Neural cell (in vitro differentiated cells): ENCODE measurements around the gene MANBA. TPM values are rescaled to one million over a fixed set of nuclear protein-coding genes. Genes with fewer than 3 reads are reported as not detected.

ENCODE experiments used
- H2AFZ ChIP-seq: fragments of 200-600, 300-800 bp; sonication (generic), shearing (Covaris generic); 2 replicates; pipeline ENCODE4 v1.6.0; 2014; ENCODE audit warnings: low read depth, mild to moderate bottlenecking, antibody characterized with exemption, low read length, moderate library complexity
- H3F3A ChIP-seq: fragments of 200-600 bp; shearing (Covaris generic); 2 replicates; pipeline ENCODE4 v1.6.1; 2016; ENCODE audit warnings: mild to moderate bottlenecking, moderate library complexity, mixed read lengths, antibody characterized with exemption, low read length; ENCODE audit not compliant: insufficient read depth, poor library complexity, severe bottlenecking
- H3K27ac ChIP-seq: fragments of 200-600, 300-800 bp; sonication (generic), shearing (Covaris generic); 2 replicates; pipeline ENCODE4 v1.5.1; 2014; ENCODE audit warnings: mild to moderate bottlenecking, low read length, moderate library complexity
- H3K27me3 ChIP-seq: fragments of 300-800, 200-600 bp; sonication (generic), shearing (Covaris generic); 2 replicates; pipeline ENCODE4 v1.6.0; 2014; ENCODE audit warnings: mild to moderate bottlenecking, low read depth, low read length, moderate library complexity; ENCODE audit not compliant: insufficient read depth
- H3K36me3 ChIP-seq: fragments of 300-800, 200-600 bp; sonication (generic), shearing (Covaris generic); 2 replicates; pipeline ENCODE4 v1.5.1; 2014; ENCODE audit warnings: mild to moderate bottlenecking, antibody characterized with exemption, low read length, moderate library complexity; ENCODE audit not compliant: insufficient read depth
- H3K4me2 ChIP-seq: fragments of 300-800, 200-600 bp; sonication (generic), shearing (Covaris generic); 2 replicates; pipeline ENCODE4 v1.6.0; 2014; ENCODE audit warnings: mild to moderate bottlenecking, low read length
- H3K4me3 ChIP-seq: fragments of 300-800, 200-600 bp; sonication (generic), shearing (Covaris generic); 2 replicates; pipeline ENCODE4 v1.5.1; 2014; ENCODE audit warnings: mild to moderate bottlenecking, low read length, moderate library complexity
- H3K79me2 ChIP-seq: fragments of 200-600 bp; shearing (Covaris generic); replicated peaks from 2 replicates; pipeline ENCODE4 v1.6.0; 2014; ENCODE audit warnings: mild to moderate bottlenecking, low read length, moderate library complexity; ENCODE audit not compliant: insufficient read depth
- H3K9ac ChIP-seq: fragments of 300-800, 200-600 bp; sonication (generic), shearing (Covaris generic); 2 replicates; pipeline ENCODE4 v1.6.1; 2016; ENCODE audit warnings: mild to moderate bottlenecking, low read length, mixed read lengths
- H3K9me2 ChIP-seq: fragments of 200-600 bp; shearing (Covaris generic); 2 replicates; pipeline ENCODE4 v1.6.1; 2016; ENCODE audit warnings: mild to moderate bottlenecking, low read length, mixed read lengths; ENCODE audit not compliant: insufficient read depth
- H3K9me3 ChIP-seq: fragments of 200-600, 300-800 bp; sonication (generic), shearing (Covaris generic); 2 replicates; pipeline ENCODE4 v1.6.1; 2016; ENCODE audit warnings: mild to moderate bottlenecking, mixed run types, low read length, moderate library complexity, mixed read lengths
- H4K20me1 ChIP-seq: fragments of 200-600 bp; shearing (Covaris generic); 2 replicates; pipeline ENCODE4 v1.6.1; 2016; ENCODE audit warnings: mild to moderate bottlenecking, mixed run types; ENCODE audit not compliant: insufficient read depth
- CTCF ChIP-seq: fragments of 450-650 bp; IDR thresholded peaks from 2 replicates; pipeline ENCODE4 v1.5.1; 2014; ENCODE audit warnings: antibody characterized with exemption, mild to moderate bottlenecking, moderate library complexity; ENCODE audit not compliant: poor library complexity, severe bottlenecking
- EP300 ChIP-seq: fragments of 450-650 bp; conservative IDR thresholded peaks from 2 replicates; pipeline ENCODE4 v1.6.1; 2014; ENCODE audit warnings: antibody characterized with exemption, mild to moderate bottlenecking, moderate library complexity; ENCODE audit not compliant: poor library complexity, severe bottlenecking
- EZH2 ChIP-seq: fragments of 200-600, 300-800 bp; shearing (Covaris generic), sonication (generic); IDR thresholded peaks from 2 replicates; pipeline ENCODE4 v1.6.1; 2014; ENCODE audit warnings: antibody characterized with exemption, low read length, borderline replicate concordance, mild to moderate bottlenecking; ENCODE audit not compliant: insufficient read depth, poor library complexity, severe bottlenecking
- MXI1 ChIP-seq: fragments of 450-650 bp; conservative IDR thresholded peaks from 2 replicates; pipeline ENCODE4 v1.6.1; 2014; ENCODE audit warnings: antibody characterized with exemption, mild to moderate bottlenecking; ENCODE audit not compliant: poor library complexity, severe bottlenecking
- POLR2AphosphoS5 ChIP-seq: IDR thresholded peaks from 2 replicates; pipeline ENCODE4 v1.6.1; 2012
- RAD21 ChIP-seq: fragments of 450-650 bp; conservative IDR thresholded peaks from 2 replicates; pipeline ENCODE4 v1.6.1; 2014; ENCODE audit warnings: antibody characterized with exemption, mild to moderate bottlenecking, moderate library complexity
- REST ChIP-seq: IDR thresholded peaks from 2 replicates; pipeline ENCODE4 v1.6.1; 2012; ENCODE audit warnings: borderline replicate concordance
- SMC3 ChIP-seq: fragments of 450-650 bp; conservative IDR thresholded peaks from 2 replicates; pipeline ENCODE4 v1.6.1; 2014; ENCODE audit warnings: antibody characterized with exemption, mild to moderate bottlenecking, moderate library complexity; ENCODE audit not compliant: poor library complexity
- TAF1 ChIP-seq: IDR thresholded peaks from 2 replicates; pipeline ENCODE4 v1.6.1; 2012; ENCODE audit warnings: low read depth
- polyA plus RNA-seq: library from polyadenylated mRNA; depleted of rRNA; stranded (reverse); fragments of >200 nt; gene quantifications from 2 replicates; pipeline ENCODE4 v1.2.3, GENCODE V29; 2014

Gene MANBA
- polyA plus RNA-seq, 1 donor from 2014 or later: 43.8 TPM

GRCh38 chr4:102692474-102692873 lies 68.3 kb downstream of the MANBA start:
- Histone ChIP-seq H3K4me2 (no peak overlapping the region), H3K9ac (no peak overlapping the region), H3K9me2 (no peaks in the 10 kb centered on the region)

GRCh38 chr4:102687982-102688433 lies 72.8 kb downstream of the MANBA start:
- no peaks in the 10 kb centered on the region for H4K20me1 ChIP-seq
- no peak overlapping the region for H3K9ac ChIP-seq
- H3F3A ChIP-seq: no peaks in the 10 kb centered on the region
- no peak overlapping the region for H2AFZ ChIP-seq
- no peaks in the 10 kb centered on the region for H3K27me3 ChIP-seq
- no peaks in the 10 kb centered on the region for H3K36me3 ChIP-seq
- H3K79me2 ChIP-seq: no peaks in the 10 kb centered on the region
- no peaks in the 10 kb centered on the region for H3K9me2 ChIP-seq
- no peak overlapping the region for H3K4me3 ChIP-seq
- H3K9me3 ChIP-seq: no peaks in the 10 kb centered on the region
- no peak overlapping the region for H3K27ac ChIP-seq
- H3K4me2 ChIP-seq: no peak overlapping the region
- no peak for TF ChIP-seq CTCF
- TF ChIP-seq TAF1: no peak
- no peak for TF ChIP-seq EZH2
- TF ChIP-seq MXI1: no peak
- TF ChIP-seq RAD21: no peak
- TF ChIP-seq REST: no peak

More at GRCh38 chr4:102692474-102692873, 68.3 kb downstream of the MANBA start:
- H3F3A ChIP-seq: no peaks in the 10 kb centered on the region
- H3K36me3 ChIP-seq: peaks cover 3% of the 10 kb centered on the region
- no peaks in the 10 kb centered on the region for H3K27me3 ChIP-seq
- no peaks in the 10 kb centered on the region for H4K20me1 ChIP-seq
- no peak overlapping the region for H2AFZ ChIP-seq
- no peak for TF ChIP-seq SMC3
- no peak for TF ChIP-seq REST
- TF ChIP-seq EZH2: no peak
- no peak for TF ChIP-seq TAF1
- TF ChIP-seq MXI1: no peak
- no peak for TF ChIP-seq CTCF
- no peak for TF ChIP-seq POLR2AphosphoS5
- no peak for TF ChIP-seq RAD21
- TF ChIP-seq EP300: no peak
- H3K4me3 ChIP-seq: no peak overlapping the region
- no peaks in the 10 kb centered on the region for H3K9me3 ChIP-seq
- no peak overlapping the region for H3K27ac ChIP-seq
- no peaks in the 10 kb centered on the region for H3K79me2 ChIP-seq
